ENCODE results near the gene ANKRD40.

The ANKRD40 gene

GRCh38 chr17:50676065-50676975 lies 31.4 kb downstream of the ANKRD40 start:
- Histone ChIP-seq H3K4me3 (ENCODE audit: low read length in 2 of 2) (no peak overlapping the region), H3K27me3 (ENCODE audit: control insufficient read depth in 1 of 2, insufficient read depth in 2 of 2, low read length in 2 of 2) (no peaks in the 10 kb centered on the region), H3K9ac (ENCODE audit: low read length in 2 of 2) (no peak overlapping the region), H3K27ac (ENCODE audit: low read length) (no peak overlapping the region), H3K36me3 (ENCODE audit: control insufficient read depth in 2 of 2, insufficient read depth in 2 of 2, low read length in 2 of 2) (no peaks in the 10 kb centered on the region), H3K9me3 (ENCODE audit: control insufficient read depth in 2 of 2, low read length in 2 of 2) (no peaks in the 10 kb centered on the region), H3K4me1 (ENCODE audit: control insufficient read depth, insufficient read depth, low read length) (peaks cover 3% of the 10 kb centered on the region)

GRCh38 chr17:50675627-50676026 lies 32.1 kb downstream of the ANKRD40 start:
- Histone ChIP-seq H3K27me3 (ENCODE audit: control insufficient read depth in 1 of 2, insufficient read depth in 2 of 2, low read length in 2 of 2) (no peaks in the 10 kb centered on the region), H3K36me3 (ENCODE audit: control insufficient read depth in 2 of 2, insufficient read depth in 2 of 2, low read length in 2 of 2) (no peaks in the 10 kb centered on the region), H3K27ac (ENCODE audit: low read length) (no peak overlapping the region), H3K9me3 (ENCODE audit: control insufficient read depth in 2 of 2, low read length in 2 of 2) (no peaks in the 10 kb centered on the region), H3K4me3 (ENCODE audit: low read length in 2 of 2) (no peak overlapping the region), H3K9ac (ENCODE audit: low read length in 2 of 2) (no peak overlapping the region), H3K4me1 (ENCODE audit: control insufficient read depth, insufficient read depth, low read length) (no peaks in the 10 kb centered on the region)

GRCh38 chr17:50675190-50675589 lies 32.5 kb downstream of the ANKRD40 start:
- no peaks in the 10 kb centered on the region for H3K27me3 ChIP-seq (ENCODE audit: control insufficient read depth in 1 of 2, insufficient read depth in 2 of 2, low read length in 2 of 2)

GRCh38 chr17:50672831-50673551 lies 34.7 kb downstream of the ANKRD40 start:
- Histone ChIP-seq H3K4me3 (ENCODE audit: low read length in 2 of 2) (no peak overlapping the region), H3K4me1 (ENCODE audit: control insufficient read depth, insufficient read depth, low read length) (no peaks in the 10 kb centered on the region), H3K27me3 (ENCODE audit: control insufficient read depth in 1 of 2, insufficient read depth in 2 of 2, low read length in 2 of 2) (no peaks in the 10 kb centered on the region), H3K36me3 (ENCODE audit: control insufficient read depth in 2 of 2, insufficient read depth in 2 of 2, low read length in 2 of 2) (no peaks in the 10 kb centered on the region), H3K9ac (ENCODE audit: low read length in 2 of 2) (no peak overlapping the region), H3K9me3 (ENCODE audit: control insufficient read depth in 2 of 2, low read length in 2 of 2) (no peaks in the 10 kb centered on the region), H3K27ac (ENCODE audit: low read length) (no peak overlapping the region)

More at GRCh38 chr17:50675190-50675589, 32.5 kb downstream of the ANKRD40 start:
- Histone ChIP-seq H3K4me1 (ENCODE audit: control insufficient read depth, insufficient read depth, low read length) (no peaks in the 10 kb centered on the region), H3K9me3 (ENCODE audit: control insufficient read depth in 2 of 2, low read length in 2 of 2) (no peaks in the 10 kb centered on the region), H3K36me3 (ENCODE audit: control insufficient read depth in 2 of 2, insufficient read depth in 2 of 2, low read length in 2 of 2) (no peaks in the 10 kb centered on the region), H3K4me3 (ENCODE audit: low read length in 2 of 2) (no peak overlapping the region), H3K27ac (ENCODE audit: low read length) (no peak overlapping the region), H3K9ac (ENCODE audit: low read length in 2 of 2) (no peak overlapping the region)

- Histone ChIP-seq H3K36me3 (ENCODE audit: control insufficient read depth in 2 of 2, insufficient read depth in 2 of 2, low read length in 2 of 2) (no peaks in the 10 kb centered on the region), H3K4me3 (ENCODE audit: low read length in 2 of 2) (no peak overlapping the region), H3K27ac (ENCODE audit: low read length) (no peak overlapping the region), H3K27me3 (ENCODE audit: control insufficient read depth in 1 of 2, insufficient read depth in 2 of 2, low read length in 2 of 2) (no peaks in the 10 kb centered on the region), H3K4me1 (ENCODE audit: control insufficient read depth, insufficient read depth, low read length) (no peaks in the 10 kb centered on the region), H3K9me3 (ENCODE audit: control insufficient read depth in 2 of 2, low read length in 2 of 2) (no peaks in the 10 kb centered on the region), H3K9ac (ENCODE audit: low read length in 2 of 2) (no peak overlapping the region)
Measured at GRCh38 chr17:50672071-50672470, 35.6 kb downstream of the ANKRD40 start.

GRCh38 chr17:50668838-50669581 lies 38.7 kb downstream of the ANKRD40 start:
- Histone ChIP-seq H3K9me3 (ENCODE audit: control insufficient read depth in 2 of 2, low read length in 2 of 2) (no peaks in the 10 kb centered on the region), H3K9ac (ENCODE audit: low read length in 2 of 2) (no peak overlapping the region), H3K4me1 (ENCODE audit: control insufficient read depth, insufficient read depth, low read length) (no peaks in the 10 kb centered on the region), H3K27ac (ENCODE audit: low read length) (no peak overlapping the region), H3K36me3 (ENCODE audit: control insufficient read depth in 2 of 2, insufficient read depth in 2 of 2, low read length in 2 of 2) (no peaks in the 10 kb centered on the region), H3K27me3 (ENCODE audit: control insufficient read depth in 1 of 2, insufficient read depth in 2 of 2, low read length in 2 of 2) (no peaks in the 10 kb centered on the region), H3K4me3 (ENCODE audit: low read length in 2 of 2) (no peak overlapping the region)

- Histone ChIP-seq H3K27me3 (ENCODE audit: control insufficient read depth in 1 of 2, insufficient read depth in 2 of 2, low read length in 2 of 2) (no peaks in the 10 kb centered on the region), H3K27ac (ENCODE audit: low read length) (no peak overlapping the region), H3K9me3 (ENCODE audit: control insufficient read depth in 2 of 2, low read length in 2 of 2) (no peaks in the 10 kb centered on the region), H3K9ac (ENCODE audit: low read length in 2 of 2) (no peak overlapping the region), H3K4me3 (ENCODE audit: low read length in 2 of 2) (no peak overlapping the region), H3K4me1 (ENCODE audit: control insufficient read depth, insufficient read depth, low read length) (no peaks in the 10 kb centered on the region), H3K36me3 (ENCODE audit: control insufficient read depth in 2 of 2, insufficient read depth in 2 of 2, low read length in 2 of 2) (no peaks in the 10 kb centered on the region)
Measured at GRCh38 chr17:50668025-50668837, 39.5 kb downstream of the ANKRD40 start.

GRCh38 chr17:50667259-50668024 lies 40.3 kb downstream of the ANKRD40 start:
- no peaks in the 10 kb centered on the region for H3K9me3 ChIP-seq (ENCODE audit: control insufficient read depth in 2 of 2, low read length in 2 of 2)
- H3K9ac ChIP-seq (ENCODE audit: low read length in 2 of 2) = no peak overlapping the region
- no peak overlapping the region for H3K27ac ChIP-seq (ENCODE audit: low read length)
- no peaks in the 10 kb centered on the region for H3K36me3 ChIP-seq (ENCODE audit: control insufficient read depth in 2 of 2, insufficient read depth in 2 of 2, low read length in 2 of 2)
- no peak overlapping the region for H3K4me3 ChIP-seq (ENCODE audit: low read length in 2 of 2)
- no peaks in the 10 kb centered on the region for H3K4me1 ChIP-seq (ENCODE audit: control insufficient read depth, insufficient read depth, low read length)
- no peaks in the 10 kb centered on the region for H3K27me3 ChIP-seq (ENCODE audit: control insufficient read depth in 1 of 2, insufficient read depth in 2 of 2, low read length in 2 of 2)

- Histone ChIP-seq H3K36me3 (ENCODE audit: control insufficient read depth in 2 of 2, insufficient read depth in 2 of 2, low read length in 2 of 2) (no peaks in the 10 kb centered on the region), H3K4me3 (ENCODE audit: low read length in 2 of 2) (no peak overlapping the region), H3K9ac (ENCODE audit: low read length in 2 of 2) (no peak overlapping the region), H3K9me3 (ENCODE audit: control insufficient read depth in 2 of 2, low read length in 2 of 2) (no peaks in the 10 kb centered on the region), H3K4me1 (ENCODE audit: control insufficient read depth, insufficient read depth, low read length) (peaks cover 10% of the 10 kb centered on the region), H3K27me3 (ENCODE audit: control insufficient read depth in 1 of 2, insufficient read depth in 2 of 2, low read length in 2 of 2) (no peaks in the 10 kb centered on the region), H3K27ac (ENCODE audit: low read length) (no peak overlapping the region)
Measured at GRCh38 chr17:50666316-50666715, 41.4 kb downstream of the ANKRD40 start.

All from stomach smooth muscle (tissue), 2 donors.